GM18951 (cell line): ENCODE measurements around the gene ITGB3.

Experiments
- POLR2A ChIP-seq: IDR thresholded peaks from 4 replicates; pipeline ENCODE4 v1.6.1; 2011; ENCODE audit warnings: mild to moderate bottlenecking; ENCODE audit not compliant: insufficient read length, insufficient read depth; ENCODE audit errors: extremely low read depth
- in situ Hi-C: fragments of 300-500 bp; cut with MboI; formaldehyde crosslinking; loops from one replicate; pipeline ENCODE4 v1.12.0; 2022; ENCODE audit warnings: low sequenced_read_pairs, mixed read lengths, inconsistent platforms; ENCODE audit not compliant: unreplicated experiment

The ITGB3 gene

GRCh38 chr17:47230864-47231263, 22.8 kb upstream of the ITGB3 start:
- in situ Hi-C loops, result no loop called here
- no peak for TF ChIP-seq POLR2A

- TF ChIP-seq POLR2A, result no peak
- in situ Hi-C loops, result no loop called here
Observed at GRCh38 chr17:47231334-47231733, 22.3 kb upstream of the ITGB3 start.

GRCh38 chr17:47231866-47232265, 21.8 kb upstream of the ITGB3 start:
- in situ Hi-C loops, result no loop called here

GRCh38 chr17:47232465-47232864, 21.2 kb upstream of the ITGB3 start:
- no peak for TF ChIP-seq POLR2A
- in situ Hi-C loops, result no loop called here

More at GRCh38 chr17:47231866-47232265, 21.8 kb upstream of the ITGB3 start:
- no peak for TF ChIP-seq POLR2A

GRCh38 chr17:47235506-47235905, 18.1 kb upstream of the ITGB3 start:
- in situ Hi-C loops, result no loop called here
- TF ChIP-seq POLR2A, result no peak

- in situ Hi-C loops, result no loop called here
- TF ChIP-seq POLR2A, result no peak
Observed at GRCh38 chr17:47235923-47236322, 17.7 kb upstream of the ITGB3 start.

GRCh38 chr17:47237841-47238240, 15.8 kb upstream of the ITGB3 start:
- in situ Hi-C loops, result no loop called here

GRCh38 chr17:47238321-47239010, 15.2 kb upstream of the ITGB3 start:
- in situ Hi-C loops, result no loop called here

More at GRCh38 chr17:47237841-47238240, 15.8 kb upstream of the ITGB3 start:
- no peak for TF ChIP-seq POLR2A

GRCh38 chr17:47239619-47239966, 14.0 kb upstream of the ITGB3 start:
- in situ Hi-C loops, result no loop called here
- TF ChIP-seq POLR2A, result no peak

More at GRCh38 chr17:47238321-47239010, 15.2 kb upstream of the ITGB3 start:
- TF ChIP-seq POLR2A, result no peak

GRCh38 chr17:47239967-47240651, 13.5 kb upstream of the ITGB3 start:
- TF ChIP-seq POLR2A, result no peak
- in situ Hi-C loops, result no loop called here

GRCh38 chr17:47240806-47241205, 12.8 kb upstream of the ITGB3 start:
- no peak for TF ChIP-seq POLR2A
- in situ Hi-C loops, result no loop called here

- no peak for TF ChIP-seq POLR2A
- in situ Hi-C loops, result no loop called here
Observed at GRCh38 chr17:47242648-47243047, 11.0 kb upstream of the ITGB3 start.

GRCh38 chr17:47243737-47244598, 9.7 kb upstream of the ITGB3 start:
- no peak for TF ChIP-seq POLR2A
- in situ Hi-C loops, result no loop called here
